Choroid plexus epithelial cell (primary cell): Measurements from ENCODE around the gene CCDC85C.

Experiments
- DNase-seq: peaks from one replicate; pipeline ENCODE4 v3.0.0-alpha.2; 2010; ENCODE audit warnings: low read depth
- H3K4me3 ChIP-seq: 2 replicates; pipeline ENCODE4 v1.5.1; 2011; ENCODE audit warnings: low read depth, mild to moderate bottlenecking, control low read depth, low read length, moderate library complexity
- TF ChIP-seq, protein P1 (sequence below): conservative IDR thresholded peaks from 2 replicates; pipeline ENCODE4 v1.5.1; 2011; ENCODE audit warnings: low read depth, mild to moderate bottlenecking, control low read depth, inconsistent platforms, low read length, moderate library complexity

Gene CCDC85C

DNA sequence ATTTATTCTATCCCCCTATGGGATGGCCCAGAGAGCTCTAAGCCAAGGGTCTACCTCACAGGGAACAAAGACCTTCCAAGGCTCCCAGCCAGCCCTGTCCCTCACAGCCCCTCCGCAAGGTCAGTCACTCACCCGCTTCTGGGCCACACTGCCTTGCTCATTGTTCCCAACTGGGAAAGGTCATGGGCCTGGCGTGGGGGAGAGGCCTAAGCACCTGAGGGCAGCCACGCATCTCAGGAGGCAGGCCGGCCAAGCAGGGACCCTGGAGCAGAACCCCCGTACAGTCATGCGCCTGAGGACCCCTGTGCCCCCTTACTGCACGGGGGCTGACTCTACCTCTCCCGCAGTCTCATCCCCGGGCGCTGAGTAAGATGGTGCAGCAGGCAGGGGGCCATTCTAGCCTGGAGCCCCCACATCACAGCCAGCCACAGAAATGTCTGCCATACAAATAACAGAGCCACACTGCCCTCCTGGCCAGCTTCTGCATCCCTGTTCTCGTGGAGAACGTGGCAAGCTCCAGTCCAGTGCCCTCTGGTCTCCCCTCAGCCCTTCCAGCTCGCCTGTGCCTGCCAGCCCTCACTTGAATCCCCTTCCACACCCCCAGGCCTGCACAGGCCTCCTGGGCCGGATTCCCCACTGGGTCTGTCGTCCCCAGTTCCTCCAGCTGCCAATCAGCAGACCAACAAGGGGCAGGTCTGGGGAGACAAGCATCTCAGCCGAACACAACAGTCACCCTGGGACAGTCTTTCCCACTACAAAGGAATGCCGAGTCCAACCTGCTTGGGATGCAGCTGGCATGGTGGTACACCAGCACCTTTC, 16.3 kb downstream of the CCDC85C start:
- TF ChIP-seq, protein P1, sequence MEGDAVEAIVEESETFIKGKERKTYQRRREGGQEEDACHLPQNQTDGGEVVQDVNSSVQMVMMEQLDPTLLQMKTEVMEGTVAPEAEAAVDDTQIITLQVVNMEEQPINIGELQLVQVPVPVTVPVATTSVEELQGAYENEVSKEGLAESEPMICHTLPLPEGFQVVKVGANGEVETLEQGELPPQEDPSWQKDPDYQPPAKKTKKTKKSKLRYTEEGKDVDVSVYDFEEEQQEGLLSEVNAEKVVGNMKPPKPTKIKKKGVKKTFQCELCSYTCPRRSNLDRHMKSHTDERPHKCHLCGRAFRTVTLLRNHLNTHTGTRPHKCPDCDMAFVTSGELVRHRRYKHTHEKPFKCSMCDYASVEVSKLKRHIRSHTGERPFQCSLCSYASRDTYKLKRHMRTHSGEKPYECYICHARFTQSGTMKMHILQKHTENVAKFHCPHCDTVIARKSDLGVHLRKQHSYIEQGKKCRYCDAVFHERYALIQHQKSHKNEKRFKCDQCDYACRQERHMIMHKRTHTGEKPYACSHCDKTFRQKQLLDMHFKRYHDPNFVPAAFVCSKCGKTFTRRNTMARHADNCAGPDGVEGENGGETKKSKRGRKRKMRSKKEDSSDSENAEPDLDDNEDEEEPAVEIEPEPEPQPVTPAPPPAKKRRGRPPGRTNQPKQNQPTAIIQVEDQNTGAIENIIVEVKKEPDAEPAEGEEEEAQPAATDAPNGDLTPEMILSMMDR = no peak
- H3K4me3 ChIP-seq = no peak overlapping the region
- DNase-seq = no peak

DNA sequence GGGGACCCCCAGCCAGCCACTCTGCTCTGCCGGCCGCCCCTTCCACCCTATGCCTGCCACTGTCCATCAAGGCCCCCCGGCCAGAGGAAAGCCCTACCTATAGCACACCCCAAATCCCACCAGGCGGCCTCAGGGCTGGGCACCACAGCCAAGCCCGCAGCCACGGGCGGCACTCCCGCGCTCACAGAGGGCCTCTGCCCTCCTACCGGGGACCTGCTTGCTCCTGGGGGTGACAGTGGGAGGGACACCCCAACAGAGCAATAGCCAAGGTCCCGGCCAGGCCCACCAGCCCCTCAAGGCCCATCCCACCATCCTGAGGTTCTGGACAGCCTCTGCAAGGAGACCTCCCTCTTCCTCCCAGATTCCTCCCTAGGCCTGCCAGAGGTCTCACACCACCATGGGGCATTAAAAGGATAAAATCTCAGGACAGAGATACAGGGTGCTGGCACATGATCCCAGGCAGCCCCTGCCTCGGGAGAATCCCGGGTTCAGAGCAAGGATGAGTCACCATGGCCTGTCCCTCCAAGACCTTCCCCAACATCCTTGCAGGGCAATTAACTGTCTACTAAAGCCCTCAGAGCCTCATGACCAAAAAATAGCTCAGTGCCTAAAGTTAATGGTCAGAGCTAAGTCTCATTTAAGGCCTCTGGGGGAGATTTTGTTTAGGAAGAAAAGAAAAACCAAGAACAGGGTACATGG, 17.1 kb downstream of the CCDC85C start:
- DNase-seq = no peak
- no peak overlapping the region for H3K4me3 ChIP-seq
- TF ChIP-seq, protein P1 = no peak

DNA sequence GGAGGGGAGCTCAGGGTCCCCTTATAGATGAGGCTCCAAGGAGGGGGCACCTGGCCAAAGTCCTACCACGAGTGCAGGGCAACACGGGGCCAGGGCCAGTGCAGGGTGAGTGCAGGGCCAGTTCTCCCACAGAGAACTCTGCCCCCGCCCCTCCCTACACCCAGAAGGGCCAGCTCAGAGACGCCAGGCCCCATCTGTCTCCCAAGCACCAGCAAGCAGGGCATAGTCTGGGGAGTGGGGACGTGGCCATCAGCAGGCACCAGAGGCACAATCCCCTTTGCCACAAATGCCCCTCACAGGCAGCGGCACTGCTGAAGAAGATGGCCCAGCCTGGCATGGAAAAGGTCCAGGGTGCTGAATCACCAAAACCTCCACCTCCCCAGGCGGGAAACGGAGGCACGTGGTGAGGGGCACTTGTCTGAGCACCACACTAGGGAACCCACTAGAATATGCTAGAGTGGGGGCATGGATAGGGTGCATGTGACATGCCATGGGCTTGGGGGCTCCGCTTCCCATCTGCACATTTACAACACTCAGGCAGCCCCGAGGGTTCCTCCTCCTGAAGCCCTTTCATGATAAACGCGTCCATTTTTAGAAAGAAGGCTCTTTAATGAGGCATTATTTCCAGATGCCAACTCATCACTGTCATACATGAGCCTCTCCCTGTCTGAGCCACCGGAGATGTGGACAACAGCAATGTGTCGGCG, 17.8 kb downstream of the CCDC85C start:
- TF ChIP-seq, protein P1 = no peak
- DNase-seq = no peak
- H3K4me3 ChIP-seq = no peak overlapping the region

DNA sequence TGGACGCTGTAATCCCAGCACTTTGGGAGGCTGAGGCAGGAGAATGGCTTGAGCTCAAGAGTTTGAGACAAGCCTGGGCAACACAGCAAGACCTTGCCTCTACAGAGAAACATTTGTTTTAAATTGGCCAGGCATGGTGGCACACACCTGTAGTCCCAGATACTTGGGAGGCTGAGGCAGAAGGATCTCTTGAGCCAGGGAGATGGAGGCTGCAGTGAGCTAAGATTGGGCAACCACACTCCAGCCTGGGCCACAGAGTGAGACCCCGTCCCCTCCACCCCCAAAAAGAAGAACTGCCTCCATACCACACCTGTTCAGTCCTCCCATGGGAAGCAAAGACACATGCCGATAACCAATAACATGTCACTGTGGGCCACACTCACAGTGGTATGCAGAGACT, 19.2 kb downstream of the CCDC85C start:
- no peak for DNase-seq
- no peak overlapping the region for H3K4me3 ChIP-seq
- TF ChIP-seq, protein P1 = no peak

DNA sequence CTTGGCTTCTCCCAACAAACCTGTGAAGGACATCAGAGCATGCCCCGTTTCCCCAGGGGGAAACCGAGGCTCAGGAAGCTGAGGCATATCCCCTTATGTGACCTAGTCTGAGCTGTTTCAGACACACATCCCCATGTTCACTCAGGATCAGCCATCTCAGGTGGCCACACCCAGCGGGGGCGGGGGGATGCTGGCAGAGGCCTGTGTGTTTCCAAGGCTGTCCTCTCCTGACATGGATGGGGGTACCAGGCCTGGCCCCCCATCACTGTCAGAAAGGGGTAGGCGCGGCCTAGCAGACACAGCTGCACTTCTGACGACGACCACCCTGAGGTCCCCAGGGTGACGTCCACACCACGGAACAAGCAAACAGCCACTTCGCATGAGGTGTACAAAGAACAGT, 22.1 kb downstream of the CCDC85C start:
- H3K4me3 ChIP-seq = no peak overlapping the region
- DNase-seq = no peak
- TF ChIP-seq, protein P1 = no peak

DNA sequence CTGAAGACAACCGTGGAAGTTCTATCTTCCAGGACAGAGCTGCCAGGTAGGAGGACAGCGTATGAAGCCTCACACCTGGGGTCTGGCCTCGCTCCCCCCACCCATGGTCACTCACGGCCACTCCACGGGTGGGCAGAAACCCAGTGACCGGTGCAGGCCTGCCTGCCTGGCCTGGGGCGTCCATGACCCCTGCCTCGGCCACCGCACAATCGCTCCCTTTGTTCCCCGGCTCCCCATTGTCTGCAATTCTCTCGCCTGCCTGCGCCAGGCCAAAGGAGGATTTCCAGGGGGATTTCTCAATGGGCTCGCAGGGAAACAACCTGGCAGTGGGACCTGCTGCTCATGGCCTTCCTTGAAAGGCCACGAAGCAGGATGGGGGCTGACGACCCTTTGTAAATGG, 22.6 kb downstream of the CCDC85C start:
- no peak for DNase-seq
- no peak overlapping the region for H3K4me3 ChIP-seq
- TF ChIP-seq, protein P1 = no peak
